K562 (cell line): ENCODE measurements around the gene DMD. TPM values are rescaled to one million over a fixed set of nuclear protein-coding genes. Genes with fewer than 3 reads are reported as not detected.

Experiments used
- ADNP ChIP-seq: fragments of 200-800 bp; sonication (Bioruptor generic); IDR thresholded peaks from 2 replicates; pipeline ENCODE4 v1.6.1; 2016; ENCODE audit warnings: missing genetic modification characterization, missing compliant biosample characterization
- ARID1B ChIP-seq: fragments of 450-650 bp; IDR thresholded peaks from 2 replicates; pipeline ENCODE4 v1.6.1; 2016; ENCODE audit warnings: antibody characterized with exemption, mild to moderate bottlenecking, inconsistent platforms
- BHLHE40 ChIP-seq: IDR thresholded peaks from 2 replicates; pipeline ENCODE4 v1.6.1; 2011; ENCODE audit warnings: low read length, improper control_type of control experiment
- E2F8 ChIP-seq: fragments of 450-650 bp; IDR thresholded peaks from 2 replicates; pipeline ENCODE4 v1.7.1; 2018; ENCODE audit warnings: mild to moderate bottlenecking, low read depth; ENCODE audit not compliant: partially characterized antibody
- FOXP4 ChIP-seq: sonication (generic); formaldehyde crosslinking; IDR thresholded peaks from 2 replicates; pipeline ENCODE4 v1.8.0; 2022; ENCODE audit warnings: mild to moderate bottlenecking, missing genetic modification reagents, borderline replicate concordance
- HIVEP1 ChIP-seq: fragments of 250-450 bp; sonication (Bioruptor Pico); IDR thresholded peaks from 2 replicates; pipeline ENCODE4 v1.4.0; 2020; ENCODE audit warnings: mild to moderate bottlenecking
- ID3 ChIP-seq, 2 experiments: fragments of 250-450 bp in 1 of 2; fragments of 450-650 bp in 1 of 2; sonication (Bioruptor Pico) in 1 of 2; IDR thresholded peaks; 2 replicates each; pipeline versions ENCODE4 v1.6.1 to v1.8.0; 2016 to 2021; ENCODE audit warnings: mild to moderate bottlenecking in 2 of 2, moderate library complexity in 2 of 2, missing compliant biosample characterization in 1 of 2, missing genetic modification characterization in 1 of 2
- PHTF2 ChIP-seq: fragments of 250-450 bp; sonication (Bioruptor Pico); IDR thresholded peaks from 2 replicates; pipeline ENCODE4 v1.5.0; 2021; ENCODE audit warnings: mild to moderate bottlenecking
- POLR2AphosphoS5 ChIP-seq: IDR thresholded peaks from 2 replicates; pipeline ENCODE4 v1.6.1; 2011; ENCODE audit warnings: mild to moderate bottlenecking, low read depth, low read length, moderate library complexity; ENCODE audit not compliant: control insufficient read depth, insufficient read depth
- RFX7 ChIP-seq: fragments of 250-450 bp; sonication (Bioruptor Pico); IDR thresholded peaks from 2 replicates; pipeline ENCODE4 v1.5.1; 2021; ENCODE audit warnings: mild to moderate bottlenecking
- SETDB1 ChIP-seq: IDR thresholded peaks from one replicate; pipeline ENCODE4 v1.6.1; 2012; ENCODE audit warnings: low read length, control low read depth, inconsistent platforms
- TFAM ChIP-seq: fragments of 250-450 bp; sonication (Bioruptor Pico); conservative IDR thresholded peaks from 2 replicates; pipeline ENCODE4 v1.5.0; 2021; ENCODE audit warnings: mild to moderate bottlenecking, moderate library complexity
- ZSCAN29 ChIP-seq: fragments of 450-650 bp; IDR thresholded peaks from 2 replicates; pipeline ENCODE4 v1.6.1; 2017
- polyA plus RNA-seq, 8 experiments: library from polyadenylated mRNA; depleted of rRNA in 4 of 8; stranded (reverse) in 5 of 8; unstranded in 3 of 8; fragments of >200 nt; fragmentation: Nextera tagmentation in 2 of 8; fragmentation: Illumina TruSeq in 1 of 8; extraction: Ambion mirVana in 2 of 8; extraction: Trizol in 1 of 8; gene quantifications; 2 replicates each; pipeline versions ENCODE4 v1.2.1 to v1.2.3, GENCODE V29; 2011 to 2014; ENCODE audit warnings: inconsistent platforms in 1 of 8, missing spikeins in 1 of 8
- total RNA-seq, 7 experiments: library from RNA; depleted of rRNA in 6 of 7; stranded (reverse); fragments of >200 nt in 6 of 7; fragmentation: Illumina TruSeq in 2 of 7; extraction: Trizol in 2 of 7; gene quantifications; 2 replicates each; pipeline versions ENCODE4 v1.2.1 to v1.2.3, GENCODE V29; 2011 to 2021; ENCODE audit warnings: low replicate concordance in 1 of 7

Gene DMD
- total and polyA plus RNA-seq, 9 of the 15 experiments (the other 6 are each of a cell fraction or from before 2014, with no cell fraction given) = 3.8 to 20.4 (median 11.4) TPM

GRCh38 chrX:31870267-31870666 lies 1341.1 kb downstream of the DMD start (continued):
- TF ChIP-seq E2F8 (no peak), RFX7 (CRISPR knock-in tag) (no peak), ADNP (tag) (no peak), ZSCAN29 (no peak), FOXP4 (CRISPR knock-in tag) (no peak), HIVEP1 (CRISPR knock-in tag) (no peak), TFAM (CRISPR knock-in tag) (no peak), POLR2AphosphoS5 (no peak), ID3 (CRISPR knock-in tag; IDR thresholded peaks at IDR 0.05) (no peak), ID3 (tag; IDR thresholded peaks at IDR 0.05) (no peak), SETDB1 (no peak), ARID1B (peak; percentile 33; the same call in 1 of the 2 replicates), PHTF2 (CRISPR knock-in tag) (no peak), BHLHE40 (no peak)
